Testis (tissue), 2 donors: Measurements from ENCODE around the gene B4GALNT1.

ENCODE experiments used
- CTCF ChIP-seq, 3 experiments: fragments of 450-650 bp in 2 of 3; fragments of 200-600 bp in 1 of 3; sonication (generic) in 1 of 3; IDR thresholded peaks; one replicate each; pipeline ENCODE4 v1.5.1; 2016 to 2019; ENCODE audit warnings: antibody characterized with exemption in 3 of 3, mild to moderate bottlenecking in 2 of 3, moderate library complexity in 1 of 3
- POLR2A ChIP-seq: fragments of 450-650 bp; IDR thresholded peaks from one replicate; pipeline ENCODE4 v1.6.1; 2017; ENCODE audit warnings: antibody characterized with exemption, mild to moderate bottlenecking, moderate library complexity

- no peak for TF ChIP-seq CTCF (IDR thresholded peaks at IDR 0.05)
- no peak for TF ChIP-seq POLR2A
Observed at GRCh38 chr12:57625261-57626032, 7.6 kb downstream of the B4GALNT1 start.
